WERI-Rb-1 (cell line): ENCODE data around the gene TMEFF2.

Experiments
- DNase-seq: peaks from one replicate; pipeline ENCODE4 v3.0.0-alpha.2; 2020
- H3K27ac ChIP-seq: fragments of 250-450 bp; sonication (Bioruptor Pico); 2 replicates; pipeline ENCODE4 v1.5.1; 2020; ENCODE audit warnings: mild to moderate bottlenecking, moderate library complexity
- H3K27me3 ChIP-seq: fragments of 250-450 bp; sonication (Bioruptor Pico); 2 replicates; pipeline ENCODE4 v1.5.1; 2021; ENCODE audit warnings: mild to moderate bottlenecking, low read depth, moderate library complexity; ENCODE audit not compliant: insufficient read depth, severe bottlenecking
- H3K36me3 ChIP-seq: fragments of 250-450 bp; sonication (Bioruptor Pico); 2 replicates; pipeline ENCODE4 v1.5.1; 2020; ENCODE audit warnings: mild to moderate bottlenecking, moderate library complexity
- H3K4me3 ChIP-seq: 2 replicates; pipeline ENCODE4 v1.5.1; 2011; ENCODE audit warnings: low read depth, mild to moderate bottlenecking, control low read depth, low read length
- H3K9me3 ChIP-seq: fragments of 250-450 bp; sonication (Bioruptor Pico); 2 replicates; pipeline ENCODE4 v1.5.1; 2021; ENCODE audit warnings: mild to moderate bottlenecking, moderate library complexity; ENCODE audit not compliant: severe bottlenecking
- TF ChIP-seq, protein P1 (sequence below): IDR thresholded peaks from 2 replicates; pipeline ENCODE4 v1.5.1; 2011; ENCODE audit warnings: low read depth, mild to moderate bottlenecking, control low read depth, inconsistent platforms, low read length

Gene TMEFF2

DNA sequence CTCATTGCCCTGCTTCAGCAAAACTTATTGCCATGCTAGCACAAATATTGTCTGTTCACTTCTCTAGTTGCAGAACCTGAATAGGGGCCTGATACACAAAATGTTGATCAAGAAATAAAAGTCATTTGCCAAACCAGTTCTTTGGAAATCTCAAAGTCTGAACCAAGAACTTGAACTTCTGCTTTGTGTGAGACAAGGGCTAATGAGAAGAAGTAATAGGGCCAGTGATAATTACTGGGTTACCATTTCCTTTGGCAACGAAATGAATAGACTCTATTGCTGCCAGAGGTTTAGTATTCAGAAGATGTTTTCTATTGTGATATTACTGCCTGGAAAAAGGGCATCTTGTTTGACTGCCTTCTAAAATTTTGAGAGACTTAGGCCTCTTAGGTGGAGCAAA is 35.0 kb downstream of the TMEFF2 start:
- DNase-seq, result no peak
- Histone ChIP-seq H3K9me3 (no peaks in the 10 kb centered on the region), H3K27ac (no peak overlapping the region), H3K36me3 (no peaks in the 10 kb centered on the region), H3K4me3 (no peak overlapping the region), H3K27me3 (no peaks in the 10 kb centered on the region)
- TF ChIP-seq, protein P1, sequence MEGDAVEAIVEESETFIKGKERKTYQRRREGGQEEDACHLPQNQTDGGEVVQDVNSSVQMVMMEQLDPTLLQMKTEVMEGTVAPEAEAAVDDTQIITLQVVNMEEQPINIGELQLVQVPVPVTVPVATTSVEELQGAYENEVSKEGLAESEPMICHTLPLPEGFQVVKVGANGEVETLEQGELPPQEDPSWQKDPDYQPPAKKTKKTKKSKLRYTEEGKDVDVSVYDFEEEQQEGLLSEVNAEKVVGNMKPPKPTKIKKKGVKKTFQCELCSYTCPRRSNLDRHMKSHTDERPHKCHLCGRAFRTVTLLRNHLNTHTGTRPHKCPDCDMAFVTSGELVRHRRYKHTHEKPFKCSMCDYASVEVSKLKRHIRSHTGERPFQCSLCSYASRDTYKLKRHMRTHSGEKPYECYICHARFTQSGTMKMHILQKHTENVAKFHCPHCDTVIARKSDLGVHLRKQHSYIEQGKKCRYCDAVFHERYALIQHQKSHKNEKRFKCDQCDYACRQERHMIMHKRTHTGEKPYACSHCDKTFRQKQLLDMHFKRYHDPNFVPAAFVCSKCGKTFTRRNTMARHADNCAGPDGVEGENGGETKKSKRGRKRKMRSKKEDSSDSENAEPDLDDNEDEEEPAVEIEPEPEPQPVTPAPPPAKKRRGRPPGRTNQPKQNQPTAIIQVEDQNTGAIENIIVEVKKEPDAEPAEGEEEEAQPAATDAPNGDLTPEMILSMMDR, result no peak

DNA sequence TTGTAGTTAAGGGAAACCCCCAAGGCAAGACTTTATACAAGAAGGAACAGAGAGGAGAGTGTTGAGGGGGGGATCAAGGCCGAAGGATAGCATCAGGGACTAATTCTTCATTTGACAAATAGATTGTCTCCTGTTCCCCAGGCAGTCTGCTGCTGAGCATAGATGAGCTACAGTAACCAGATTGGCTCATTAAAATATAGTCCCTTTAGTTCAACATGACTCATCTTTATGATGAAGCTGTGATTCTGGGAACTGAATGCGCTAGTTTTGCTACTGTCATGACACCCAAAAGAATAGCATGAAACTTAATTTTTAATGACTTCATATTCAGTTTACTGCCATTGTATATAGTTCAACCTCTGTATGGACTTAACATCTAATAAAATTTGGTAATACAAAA is 35.5 kb downstream of the TMEFF2 start:
- Histone ChIP-seq H3K27me3 (no peaks in the 10 kb centered on the region), H3K4me3 (no peak overlapping the region), H3K36me3 (no peaks in the 10 kb centered on the region), H3K27ac (no peak overlapping the region), H3K9me3 (no peaks in the 10 kb centered on the region)
- no peak for DNase-seq
- TF ChIP-seq, protein P1, result no peak

GRCh38 chr2:192157776-192158175 is 37.0 kb downstream of the TMEFF2 start:
- Histone ChIP-seq H3K27me3 (no peaks in the 10 kb centered on the region), H3K36me3 (no peaks in the 10 kb centered on the region), H3K9me3 (no peaks in the 10 kb centered on the region), H3K4me3 (no peak overlapping the region), H3K27ac (no peak overlapping the region)
- TF ChIP-seq, protein P1, result no peak
- DNase-seq, result no peak

DNA sequence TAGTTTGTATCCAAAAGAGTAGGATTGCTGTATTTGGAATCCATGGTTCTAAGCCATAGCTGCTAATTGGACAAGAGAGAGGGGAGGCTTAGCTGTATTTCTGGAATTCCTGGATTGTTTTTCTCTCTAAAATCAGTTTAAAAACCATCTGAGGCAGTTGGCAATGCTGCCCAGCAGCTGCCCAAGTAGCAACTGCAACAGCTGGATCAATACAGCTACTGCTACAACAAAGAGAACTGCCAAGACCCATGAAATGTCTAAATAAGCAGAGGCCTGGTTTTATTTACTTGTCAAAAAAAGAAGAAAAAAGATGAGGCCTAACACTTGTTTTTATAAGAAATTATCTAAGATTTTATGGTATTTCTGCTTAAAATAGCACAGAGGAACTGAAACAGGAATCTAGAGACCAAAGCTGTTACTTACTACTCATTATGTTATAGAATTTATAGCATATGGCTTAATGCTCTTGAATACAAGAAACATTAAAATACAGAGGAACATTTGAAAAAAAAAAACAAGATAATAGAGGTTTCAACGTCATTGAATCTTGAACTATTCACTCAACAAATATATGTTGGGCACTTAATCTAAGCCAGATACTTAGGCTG is 39.1 kb downstream of the TMEFF2 start:
- Histone ChIP-seq H3K9me3 (no peaks in the 10 kb centered on the region), H3K27me3 (no peaks in the 10 kb centered on the region), H3K27ac (no peak overlapping the region), H3K4me3 (no peak overlapping the region), H3K36me3 (no peaks in the 10 kb centered on the region)
- no peak for DNase-seq
- TF ChIP-seq, protein P1, result no peak

DNA sequence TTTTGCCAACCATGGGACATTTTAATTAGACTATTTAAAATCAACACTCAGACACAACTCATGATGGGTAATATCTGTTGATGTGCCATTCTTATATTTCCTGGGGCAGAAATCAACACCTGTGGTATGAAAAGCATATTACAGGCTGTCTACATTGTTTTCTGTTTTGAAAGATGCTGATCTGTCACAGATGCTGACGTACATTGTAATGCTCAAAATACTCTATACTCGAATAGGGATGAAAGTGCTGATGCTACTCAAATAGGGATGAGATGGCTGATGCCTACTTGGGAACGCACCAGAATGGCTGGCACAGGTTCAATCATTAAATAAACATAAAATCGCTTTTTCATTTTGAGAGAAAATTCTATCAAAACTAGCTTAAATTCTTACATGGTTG is 41.2 kb downstream of the TMEFF2 start:
- H3K27me3 ChIP-seq, result no peaks in the 10 kb centered on the region
- H3K9me3 ChIP-seq, result no peaks in the 10 kb centered on the region
- no peaks in the 10 kb centered on the region for H3K36me3 ChIP-seq
- DNase-seq, result no peak
- no peak overlapping the region for H3K4me3 ChIP-seq
- no peak overlapping the region for H3K27ac ChIP-seq
- TF ChIP-seq, protein P1, result no peak

GRCh38 chr2:192151853-192152252 is 42.9 kb downstream of the TMEFF2 start:
- H3K4me3 ChIP-seq, result no peak overlapping the region
- TF ChIP-seq, protein P1, result no peak
- H3K27me3 ChIP-seq, result no peaks in the 10 kb centered on the region
- no peak for DNase-seq
- H3K36me3 ChIP-seq, result no peaks in the 10 kb centered on the region
- no peak overlapping the region for H3K27ac ChIP-seq
- no peaks in the 10 kb centered on the region for H3K9me3 ChIP-seq
